ENCODE results near the gene SAMD11.

The SAMD11 gene

DNA sequence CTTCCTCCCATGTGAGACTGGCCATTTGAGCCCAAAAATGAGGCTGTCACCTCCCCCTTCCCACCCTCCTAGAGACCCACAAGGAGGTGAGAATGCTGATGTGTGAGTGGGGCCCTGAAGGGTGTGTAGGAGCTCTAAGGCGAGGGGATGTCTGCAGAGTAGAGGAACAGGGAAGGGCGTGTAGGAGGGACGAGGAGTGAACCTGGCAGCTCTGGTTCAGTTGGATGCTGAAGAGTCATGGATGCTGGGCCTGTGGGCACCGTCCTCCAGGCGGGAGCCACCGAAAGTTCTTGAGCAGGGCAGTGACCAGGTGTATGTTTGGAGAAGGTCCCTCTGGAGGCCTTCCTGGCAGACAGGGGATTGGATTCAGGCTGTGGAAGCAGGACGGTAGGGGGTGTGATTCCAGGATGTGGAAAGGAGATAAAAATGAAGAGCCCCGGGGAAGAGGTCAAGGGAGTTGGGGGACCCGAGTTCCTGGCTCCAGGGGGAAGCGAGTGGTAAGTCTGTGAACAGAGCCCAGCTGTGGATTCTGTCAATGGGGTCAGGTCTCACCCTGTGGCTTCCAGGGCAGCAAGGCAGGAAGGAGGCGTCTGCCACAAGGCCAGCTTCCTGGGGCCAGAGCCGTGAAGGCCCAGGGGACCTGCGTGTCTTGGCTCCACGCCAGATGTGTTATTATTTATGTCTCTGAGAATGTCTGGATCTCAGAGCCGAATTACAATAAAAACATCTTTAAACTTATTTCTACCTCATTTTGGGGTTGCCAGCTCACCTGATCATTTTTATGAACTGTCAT, 7.9 kb downstream of the SAMD11 start:
- TF ChIP-seq TAF1 (IDR thresholded peaks at IDR 0.05; ENCODE audit: low read depth, low read length), result no peak
- no peak for TF ChIP-seq POLR2A (IDR thresholded peaks at IDR 0.05; ENCODE audit: low read depth, low read length)
- no peak for TF ChIP-seq POLR2AphosphoS5 (IDR thresholded peaks at IDR 0.05; ENCODE audit: low read depth, low read length)
- TF ChIP-seq PAX5 (IDR thresholded peaks at IDR 0.05; ENCODE audit: insufficient read depth, low read length, severe bottlenecking), result no peak
- no peak for TF ChIP-seq SPI1 (IDR thresholded peaks at IDR 0.05; ENCODE audit: low read depth, low read length)
- TF ChIP-seq POU2F2 (IDR thresholded peaks at IDR 0.05; ENCODE audit: low read depth, low read length), result no peak
- FAIRE-seq (no peak), DNase-seq (ENCODE audit: insufficient read length, low spot score) (no peak)

DNA sequence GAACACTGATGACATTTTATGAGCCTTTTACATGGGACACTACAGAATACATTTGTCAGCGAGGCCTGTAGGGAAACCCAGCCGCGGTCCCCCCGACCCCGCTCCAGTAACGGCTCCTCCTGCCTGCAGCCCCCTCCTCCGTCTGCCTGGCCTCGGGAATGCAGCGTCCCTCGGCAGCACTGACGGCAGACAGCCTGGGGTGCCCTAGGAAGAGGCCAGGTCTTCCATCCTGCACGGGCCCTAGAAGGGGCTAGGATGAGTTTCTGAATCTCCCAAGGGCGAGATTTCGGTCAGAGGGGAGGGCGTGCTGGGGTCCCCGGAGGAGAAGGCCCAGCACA, 8.4 kb downstream of the SAMD11 start:
- no peak for FAIRE-seq

DNA sequence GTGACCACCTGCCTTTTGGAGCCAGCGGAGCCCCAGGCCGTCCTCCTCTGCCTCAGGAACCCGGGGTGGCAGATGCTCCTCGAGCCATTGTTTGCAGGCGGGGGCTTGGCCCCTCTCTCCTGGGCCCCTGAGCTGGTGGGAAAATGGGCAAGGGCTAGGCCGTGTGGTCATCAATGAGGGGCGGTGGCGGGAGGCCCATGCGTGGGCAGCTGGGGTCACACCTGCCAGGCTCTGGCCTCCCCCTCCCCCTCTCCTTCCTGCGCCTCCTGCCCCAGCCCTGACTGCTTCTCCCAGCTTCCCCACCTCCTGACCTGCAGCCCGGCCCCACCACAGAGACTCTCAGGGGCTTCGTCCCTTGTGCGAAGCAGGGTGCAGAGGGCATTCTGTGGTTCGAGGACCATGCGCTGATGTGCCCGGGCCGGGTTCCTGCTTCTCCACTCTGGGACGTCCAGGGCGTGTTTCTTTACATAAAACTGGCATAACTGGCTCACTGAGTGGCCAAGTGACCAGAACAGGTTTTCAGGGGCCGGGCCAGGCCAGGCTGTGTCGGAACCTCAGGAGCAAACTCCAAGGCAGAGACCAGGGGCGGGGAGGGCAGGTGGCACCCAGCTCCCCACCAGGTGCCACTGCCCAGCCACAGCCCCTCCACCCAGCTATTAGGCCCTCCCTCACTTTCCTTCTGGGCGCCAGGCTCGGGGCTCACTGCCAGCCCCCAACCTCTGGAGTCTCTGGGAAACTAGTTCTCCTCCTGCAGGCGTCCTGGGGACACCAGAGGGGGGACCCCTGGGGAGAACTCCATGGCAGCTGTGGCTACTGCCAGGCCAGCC, 9.3 kb downstream of the SAMD11 start:
- no peak for FAIRE-seq
- TF ChIP-seq POU2F2 (IDR thresholded peaks at IDR 0.05; ENCODE audit: low read depth, low read length) (no peak), POLR2AphosphoS5 (IDR thresholded peaks at IDR 0.05; ENCODE audit: low read depth, low read length) (no peak), SPI1 (IDR thresholded peaks at IDR 0.05; ENCODE audit: low read depth, low read length) (no peak), POLR2A (IDR thresholded peaks at IDR 0.05; ENCODE audit: low read depth, low read length) (no peak), PAX5 (IDR thresholded peaks at IDR 0.05; ENCODE audit: insufficient read depth, low read length, severe bottlenecking) (no peak), TAF1 (IDR thresholded peaks at IDR 0.05; ENCODE audit: low read depth, low read length) (no peak)
- DNase-seq (ENCODE audit: insufficient read length, low spot score), result no peak

More for the DNA sequence above, 8.4 kb downstream of the SAMD11 start:
- TF ChIP-seq POLR2AphosphoS5 (IDR thresholded peaks at IDR 0.05; ENCODE audit: low read depth, low read length) (no peak), TAF1 (IDR thresholded peaks at IDR 0.05; ENCODE audit: low read depth, low read length) (no peak), POU2F2 (IDR thresholded peaks at IDR 0.05; ENCODE audit: low read depth, low read length) (no peak), PAX5 (IDR thresholded peaks at IDR 0.05; ENCODE audit: insufficient read depth, low read length, severe bottlenecking) (no peak), POLR2A (IDR thresholded peaks at IDR 0.05; ENCODE audit: low read depth, low read length) (no peak), SPI1 (IDR thresholded peaks at IDR 0.05; ENCODE audit: low read depth, low read length) (no peak)
- no peak for DNase-seq (ENCODE audit: insufficient read length, low spot score)

DNA sequence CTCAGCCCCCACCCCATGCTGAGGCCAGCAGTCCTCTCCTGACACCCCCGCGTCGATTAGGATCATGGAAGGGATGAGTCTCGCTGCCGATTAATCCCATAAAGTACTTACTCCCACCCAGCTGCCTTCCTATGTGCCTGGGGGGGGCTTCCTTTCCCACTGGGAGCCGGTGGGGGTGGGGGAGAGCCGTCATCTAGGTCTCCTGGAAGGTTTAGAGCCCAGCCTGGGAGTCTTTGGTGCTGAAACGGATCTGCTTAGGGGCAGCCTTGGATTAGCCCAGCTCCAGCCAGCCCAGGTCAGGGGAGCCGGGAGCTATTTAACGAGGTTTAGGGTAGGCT, 9.8 kb downstream of the SAMD11 start:
- FAIRE-seq (no peak), DNase-seq (ENCODE audit: insufficient read length, low spot score) (no peak)

DNA sequence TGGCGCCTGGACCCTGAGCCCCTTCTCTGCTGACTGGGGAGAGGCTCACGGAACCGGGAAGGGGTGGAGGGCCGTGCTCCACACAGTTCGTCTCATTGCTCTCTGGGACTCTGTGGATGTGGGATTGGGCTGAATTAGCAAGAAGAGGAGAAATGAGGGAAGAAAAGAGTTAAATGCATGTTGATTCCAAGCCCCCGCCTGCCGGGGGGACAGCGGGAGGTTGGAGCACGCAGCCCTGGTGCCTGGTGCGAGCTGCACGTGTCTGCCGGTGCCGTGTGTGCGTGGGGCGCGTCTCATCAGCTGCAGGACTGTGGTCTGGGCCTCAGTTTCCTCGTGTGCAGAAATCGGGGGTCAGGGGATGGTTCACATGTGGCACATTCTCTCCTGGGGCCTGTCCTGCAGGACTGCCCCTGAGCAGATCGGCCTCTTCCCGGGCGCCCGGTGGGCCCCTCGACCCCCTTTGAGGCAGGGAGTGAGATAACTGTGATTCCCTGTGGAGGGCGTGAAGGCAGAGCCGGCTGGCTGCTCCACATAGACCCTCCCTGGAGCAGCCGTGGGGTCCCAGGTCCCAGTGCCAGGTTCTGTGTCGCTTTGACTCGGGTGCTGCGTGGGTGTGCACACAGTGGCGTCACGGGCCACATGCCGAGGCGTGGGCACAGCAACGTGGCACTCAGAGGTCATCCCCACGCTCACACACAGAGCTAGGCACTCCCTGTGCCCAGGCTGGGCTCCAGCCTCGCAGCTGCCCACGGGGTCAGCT, 11.4 kb downstream of the SAMD11 start:
- no peak for DNase-seq (ENCODE audit: insufficient read length, low spot score)
- FAIRE-seq, result no peak
- no peak for TF ChIP-seq SPI1 (IDR thresholded peaks at IDR 0.05; ENCODE audit: low read depth, low read length)
- TF ChIP-seq POLR2AphosphoS5 (IDR thresholded peaks at IDR 0.05; ENCODE audit: low read depth, low read length), result no peak
- TF ChIP-seq POU2F2 (IDR thresholded peaks at IDR 0.05; ENCODE audit: low read depth, low read length), result no peak
- TF ChIP-seq PAX5 (IDR thresholded peaks at IDR 0.05; ENCODE audit: insufficient read depth, low read length, severe bottlenecking), result no peak
- no peak for TF ChIP-seq TAF1 (IDR thresholded peaks at IDR 0.05; ENCODE audit: low read depth, low read length)
- no peak for TF ChIP-seq POLR2A (IDR thresholded peaks at IDR 0.05; ENCODE audit: low read depth, low read length)

More for the DNA sequence above, 9.8 kb downstream of the SAMD11 start:
- TF ChIP-seq POLR2AphosphoS5 (IDR thresholded peaks at IDR 0.05; ENCODE audit: low read depth, low read length) (no peak), POLR2A (IDR thresholded peaks at IDR 0.05; ENCODE audit: low read depth, low read length) (no peak), POU2F2 (IDR thresholded peaks at IDR 0.05; ENCODE audit: low read depth, low read length) (no peak), PAX5 (IDR thresholded peaks at IDR 0.05; ENCODE audit: insufficient read depth, low read length, severe bottlenecking) (no peak), TAF1 (IDR thresholded peaks at IDR 0.05; ENCODE audit: low read depth, low read length) (no peak), SPI1 (IDR thresholded peaks at IDR 0.05; ENCODE audit: low read depth, low read length) (no peak)

DNA sequence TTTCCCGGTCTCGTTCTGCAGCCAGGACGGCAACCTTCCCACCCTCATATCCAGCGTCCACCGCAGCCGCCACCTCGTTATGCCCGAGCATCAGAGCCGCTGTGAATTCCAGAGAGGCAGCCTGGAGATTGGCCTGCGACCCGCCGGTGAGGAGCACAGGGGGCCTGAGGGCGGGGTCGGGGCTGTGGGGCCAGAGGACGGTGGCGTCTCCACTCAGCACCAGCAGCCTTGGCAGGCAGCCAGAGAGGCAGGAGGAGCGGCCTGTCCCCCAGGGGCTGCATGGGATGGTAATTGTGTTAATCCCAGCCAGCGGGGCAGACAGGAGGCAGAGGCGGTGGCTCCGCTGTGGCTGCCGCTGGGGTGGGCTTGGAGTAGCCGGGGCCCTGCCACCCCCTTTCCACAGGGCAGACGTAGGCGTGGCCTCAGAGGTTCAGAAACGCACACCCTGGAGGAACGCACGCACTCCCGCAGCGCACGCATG, 12.1 kb downstream of the SAMD11 start:
- TF ChIP-seq POLR2A (IDR thresholded peaks at IDR 0.05; ENCODE audit: low read depth, low read length) (no peak), POU2F2 (IDR thresholded peaks at IDR 0.05; ENCODE audit: low read depth, low read length) (no peak), SPI1 (IDR thresholded peaks at IDR 0.05; ENCODE audit: low read depth, low read length) (no peak), POLR2AphosphoS5 (IDR thresholded peaks at IDR 0.05; ENCODE audit: low read depth, low read length) (no peak), TAF1 (IDR thresholded peaks at IDR 0.05; ENCODE audit: low read depth, low read length) (no peak), PAX5 (IDR thresholded peaks at IDR 0.05; ENCODE audit: insufficient read depth, low read length, severe bottlenecking) (no peak)
- no peak for FAIRE-seq
- DNase-seq (ENCODE audit: insufficient read length, low spot score), result no peak

DNA sequence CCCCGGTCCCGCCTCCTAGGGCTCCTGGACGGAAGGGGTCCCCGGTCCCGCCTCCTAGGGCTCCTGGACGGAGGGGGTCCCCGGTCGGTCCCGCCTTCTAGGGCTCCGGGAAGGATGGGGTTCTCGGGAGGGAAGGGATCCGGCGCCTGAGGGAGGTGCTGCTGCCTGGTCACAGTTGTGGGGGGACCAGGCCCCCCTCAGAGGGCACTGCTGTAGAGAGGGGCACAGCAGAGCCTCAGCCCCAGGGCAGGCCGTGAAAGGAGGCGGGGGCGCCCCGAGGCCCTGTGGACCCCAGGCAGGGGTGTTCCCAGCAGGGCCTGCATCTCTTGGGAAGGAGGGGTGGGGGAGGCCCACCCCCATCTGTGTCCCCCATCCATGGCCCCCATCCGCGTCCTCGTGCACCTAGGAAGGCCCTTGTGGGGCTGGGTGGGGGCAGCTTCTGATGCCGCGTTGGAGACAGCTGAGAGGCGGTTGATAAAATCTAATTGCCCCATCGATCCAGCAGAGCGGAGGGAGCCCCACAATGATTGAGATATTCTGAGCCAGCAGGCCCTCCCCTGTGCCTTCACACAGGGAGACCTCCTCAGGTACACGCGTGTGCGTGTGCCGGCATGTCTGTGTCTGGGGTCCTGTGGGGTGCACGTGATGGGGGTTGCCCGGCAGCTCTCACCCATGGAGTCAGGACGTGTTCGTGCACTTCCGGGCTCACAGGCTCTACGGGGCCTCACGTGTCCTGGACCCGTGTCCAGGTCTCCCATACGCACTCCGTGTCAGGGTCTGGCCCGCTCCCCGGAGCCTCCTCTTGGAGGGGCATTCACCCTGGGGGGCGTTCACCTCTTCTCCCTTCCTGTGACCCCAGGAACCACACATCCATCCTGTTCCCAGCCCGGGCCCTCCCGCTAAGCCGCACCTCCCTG, 12.9 kb downstream of the SAMD11 start:
- no peak for TF ChIP-seq POLR2AphosphoS5 (IDR thresholded peaks at IDR 0.05; ENCODE audit: low read depth, low read length)
- TF ChIP-seq PAX5 (IDR thresholded peaks at IDR 0.05; ENCODE audit: insufficient read depth, low read length, severe bottlenecking), result no peak
- TF ChIP-seq POU2F2 (IDR thresholded peaks at IDR 0.05; ENCODE audit: low read depth, low read length), result no peak
- no peak for TF ChIP-seq TAF1 (IDR thresholded peaks at IDR 0.05; ENCODE audit: low read depth, low read length)
- no peak for TF ChIP-seq SPI1 (IDR thresholded peaks at IDR 0.05; ENCODE audit: low read depth, low read length)
- TF ChIP-seq POLR2A (IDR thresholded peaks at IDR 0.05; ENCODE audit: low read depth, low read length), result no peak
- FAIRE-seq (no peak), DNase-seq (ENCODE audit: insufficient read length, low spot score) (no peak)

DNA sequence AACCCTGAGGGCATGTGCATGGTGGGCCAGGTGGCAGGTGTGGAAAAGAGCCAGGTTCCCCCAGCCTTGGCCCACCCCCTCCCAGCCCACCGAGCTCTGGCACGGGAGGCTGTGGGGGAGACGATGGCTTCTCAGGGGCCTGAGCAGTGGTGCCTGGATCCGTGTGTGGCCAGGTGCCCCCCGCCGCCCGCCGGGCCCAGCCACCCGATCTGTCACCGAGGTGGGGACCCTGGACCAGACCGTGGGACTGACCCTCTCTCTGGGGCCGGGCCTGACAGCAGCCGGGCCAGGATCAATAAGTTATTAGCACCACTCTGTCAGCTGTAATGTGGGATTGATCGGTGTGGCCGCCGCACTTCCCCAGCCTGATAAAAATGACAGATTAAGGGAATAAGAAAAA, 13.8 kb downstream of the SAMD11 start:
- FAIRE-seq (no peak), DNase-seq (ENCODE audit: insufficient read length, low spot score) (no peak)
- TF ChIP-seq SPI1 (IDR thresholded peaks at IDR 0.05; ENCODE audit: low read depth, low read length) (no peak), PAX5 (IDR thresholded peaks at IDR 0.05; ENCODE audit: insufficient read depth, low read length, severe bottlenecking) (no peak), TAF1 (IDR thresholded peaks at IDR 0.05; ENCODE audit: low read depth, low read length) (no peak), POLR2A (IDR thresholded peaks at IDR 0.05; ENCODE audit: low read depth, low read length) (no peak), POLR2AphosphoS5 (IDR thresholded peaks at IDR 0.05; ENCODE audit: low read depth, low read length) (no peak), POU2F2 (IDR thresholded peaks at IDR 0.05; ENCODE audit: low read depth, low read length) (no peak)
